GM19395 (cell line): ENCODE results near the gene SPDYE5.

Source experiments
- ATAC-seq: cut with Tn5 transposase; IDR thresholded peaks from one replicate; pipeline ENCODE4 v1.9.1; 2021; ENCODE audit warnings: mild to moderate bottlenecking, moderate library complexity; ENCODE audit not compliant: unreplicated experiment

The SPDYE5 gene

GRCh38 chr7:75536940-75537538, 44.9 kb downstream of the SPDYE5 start:
- no peak for ATAC-seq

- no peak for ATAC-seq
Measured at GRCh38 chr7:75537731-75538130, 45.6 kb downstream of the SPDYE5 start.

- ATAC-seq, result no peak
Measured at GRCh38 chr7:75546237-75547015, 54.3 kb downstream of the SPDYE5 start.
